Measurements from ENCODE around the gene ABCG4.
A peak's percentile ranks its signal among the peaks of the same experiment; 100 is the strongest.
"Not testable (repeated sequence)": the region's sequence is repeated elsewhere in the genome, so short reads cannot be mapped to it uniquely, and the experiment has no call there.

The ABCG4 gene

DNA sequence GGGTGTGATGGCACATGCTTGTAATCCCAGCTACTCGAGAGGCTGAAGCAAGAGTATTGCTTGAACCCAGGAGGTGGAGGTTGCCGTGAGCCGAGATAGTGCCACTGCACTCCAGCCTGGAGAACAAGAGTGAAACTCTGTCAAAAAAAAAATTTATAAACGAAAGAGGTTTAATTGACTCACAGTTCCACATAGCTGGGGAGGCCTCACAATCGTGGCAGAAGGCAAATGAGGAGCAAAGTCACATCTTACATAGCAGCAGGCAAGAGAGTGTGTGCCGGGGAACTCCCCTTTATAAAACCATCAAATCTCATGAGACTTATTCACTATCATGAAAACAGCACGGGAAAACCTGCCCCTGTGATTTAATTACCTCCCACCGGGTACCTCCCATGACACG, 35.5 kb downstream of the ABCG4 start:
- DNase-seq (ENCODE audit: low spot score): not testable (repeated sequence)

DNA sequence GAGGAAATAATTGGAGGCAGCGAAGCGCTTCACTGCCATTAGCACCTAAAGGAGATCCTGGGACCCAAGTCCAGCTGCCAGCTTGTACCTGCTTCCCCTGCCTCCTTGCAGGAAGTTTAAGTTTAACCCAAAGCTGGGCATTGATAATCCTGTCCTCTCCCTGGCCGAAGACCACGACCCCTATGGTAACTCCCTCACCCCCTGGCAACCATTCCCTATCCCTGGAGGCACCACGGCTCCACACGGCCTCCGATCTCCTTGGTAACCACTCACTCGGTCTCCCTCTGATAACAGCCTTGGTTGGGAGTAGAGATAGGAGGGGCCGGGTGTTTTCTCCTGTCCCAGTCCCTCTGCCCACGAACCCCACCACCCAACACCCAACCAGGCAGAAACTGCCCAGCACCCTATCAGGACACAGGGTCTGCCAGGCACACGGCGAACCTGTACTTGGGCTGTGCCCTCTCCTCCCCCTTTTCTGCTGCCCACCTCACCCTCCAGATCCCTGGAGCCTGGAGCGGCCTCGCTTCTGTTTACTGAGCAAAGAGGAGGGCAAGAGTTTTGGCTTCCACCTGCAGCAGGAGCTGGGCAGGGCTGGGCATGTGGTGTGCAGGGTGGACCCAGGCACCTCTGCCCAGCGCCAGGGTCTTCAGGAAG, 37.3 kb downstream of the ABCG4 start:
- DNase-seq (ENCODE audit: low spot score): no peak

GRCh38 chr11:119187123-119187892, 38.5 kb downstream of the ABCG4 start:
- no peak for DNase-seq (ENCODE audit: low spot score)

DNA sequence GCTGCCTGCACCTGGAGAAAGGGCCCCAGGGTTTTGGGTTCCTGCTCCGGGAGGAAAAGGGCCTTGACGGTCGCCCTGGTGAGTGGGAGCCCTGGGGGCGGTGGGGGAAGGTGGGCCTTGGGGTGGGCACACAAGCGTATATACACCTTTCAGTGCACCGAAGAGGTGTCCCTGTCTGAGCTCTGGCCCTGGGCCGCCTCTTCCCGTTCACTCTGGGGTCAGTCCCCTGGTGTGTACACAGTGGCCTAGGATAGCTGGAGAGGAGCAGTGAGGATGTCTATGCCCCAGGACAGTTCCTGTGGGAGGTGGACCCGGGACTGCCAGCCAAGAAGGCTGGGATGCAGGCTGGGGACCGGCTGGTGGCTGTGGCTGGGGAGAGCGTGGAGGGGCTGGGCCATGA, 39.2 kb downstream of the ABCG4 start:
- no peak for DNase-seq (ENCODE audit: low spot score)

DNA sequence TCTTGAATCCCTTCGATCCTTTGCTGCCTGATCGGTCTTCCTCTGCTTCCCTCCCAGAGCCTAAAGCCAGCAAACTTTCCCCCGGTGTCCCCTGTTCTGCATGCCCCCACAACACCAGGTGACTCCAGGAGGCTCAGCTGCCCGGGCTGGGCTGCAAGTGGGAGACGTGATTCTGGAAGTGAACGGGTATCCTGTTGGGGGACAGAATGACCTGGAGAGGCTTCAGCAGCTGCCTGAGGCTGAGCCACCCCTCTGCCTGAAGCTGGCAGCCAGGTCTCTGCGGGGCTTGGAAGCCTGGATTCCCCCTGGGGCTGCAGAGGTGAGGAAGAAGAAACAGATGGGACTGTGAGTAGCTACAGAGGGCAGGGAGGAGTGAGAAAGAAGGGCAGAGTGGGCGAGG, 40.0 kb downstream of the ABCG4 start:
- DNase-seq (ENCODE audit: low spot score): no peak

GRCh38 chr11:119189393-119189792, 40.5 kb downstream of the ABCG4 start:
- DNase-seq (ENCODE audit: low spot score): no peak

GRCh38 chr11:119190531-119190930, 41.7 kb downstream of the ABCG4 start:
- no peak for DNase-seq (ENCODE audit: low spot score)

DNA sequence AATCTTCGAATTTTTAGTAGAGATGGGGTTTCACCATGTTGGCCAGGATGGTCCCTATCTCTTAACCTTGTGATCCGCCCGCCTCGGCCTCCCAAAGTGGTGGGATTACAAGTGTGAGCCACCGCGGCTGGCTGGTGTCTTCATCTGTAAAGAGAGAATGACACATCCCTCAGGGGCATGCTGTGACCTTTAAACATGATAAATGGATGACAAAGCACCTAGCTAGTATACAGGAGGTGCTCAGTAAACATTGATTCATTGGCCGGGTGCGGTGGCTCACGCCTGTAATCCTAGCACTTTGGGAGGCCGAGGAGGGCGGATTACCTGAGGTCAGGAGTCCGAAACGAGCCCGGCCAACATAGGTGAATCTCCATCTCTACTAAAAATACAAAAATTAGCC, 42.4 kb downstream of the ABCG4 start:
- DNase-seq (ENCODE audit: low spot score): not testable (repeated sequence)

DNA sequence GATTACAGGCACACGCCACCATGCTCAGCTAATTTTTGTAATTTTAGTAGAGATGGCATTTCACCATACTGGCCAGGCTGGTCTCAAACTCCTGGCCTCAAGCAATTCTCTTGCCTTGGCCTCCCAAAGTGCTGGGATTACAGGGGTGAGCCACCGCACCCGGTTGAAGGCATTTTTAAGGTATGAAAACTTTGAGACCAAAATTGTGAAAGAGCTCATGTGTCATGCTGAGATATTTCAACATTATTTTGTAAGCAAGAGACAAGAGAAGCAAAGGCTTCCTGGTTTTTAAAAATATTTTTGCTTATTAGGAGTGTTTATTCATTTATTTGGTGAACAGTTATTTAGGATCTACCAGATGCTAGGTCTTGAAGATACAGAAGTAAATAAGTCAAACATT, 43.3 kb downstream of the ABCG4 start:
- DNase-seq (ENCODE audit: low spot score): no peak

- DNase-seq (ENCODE audit: low spot score): no peak
Observed at GRCh38 chr11:119193001-119193400, 44.1 kb downstream of the ABCG4 start.

DNA sequence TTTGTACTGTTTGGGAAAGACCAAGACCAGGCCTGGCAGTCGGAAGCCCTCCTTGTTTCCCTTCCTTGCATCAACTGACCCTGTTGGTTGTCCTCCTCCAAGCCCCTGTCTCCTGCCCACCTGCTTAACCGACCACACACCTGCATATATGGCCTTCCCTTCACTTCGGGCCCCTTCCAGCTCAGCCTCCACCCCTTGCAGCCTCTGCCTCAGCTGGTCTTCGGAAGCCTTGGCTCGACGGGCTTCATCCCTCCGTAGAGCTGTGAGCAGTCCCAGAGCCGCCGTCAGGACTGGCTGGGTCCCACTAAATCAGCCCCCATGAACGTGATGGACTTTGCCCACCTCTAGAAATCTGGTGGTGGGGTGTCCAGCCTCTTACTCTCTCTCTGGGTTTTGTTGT, 44.8 kb downstream of the ABCG4 start:
- DNase-seq (ENCODE audit: low spot score): no peak

GRCh38 chr11:119194811-119195440, 46.1 kb downstream of the ABCG4 start:
- no peak for DNase-seq (ENCODE audit: low spot score)

DNA sequence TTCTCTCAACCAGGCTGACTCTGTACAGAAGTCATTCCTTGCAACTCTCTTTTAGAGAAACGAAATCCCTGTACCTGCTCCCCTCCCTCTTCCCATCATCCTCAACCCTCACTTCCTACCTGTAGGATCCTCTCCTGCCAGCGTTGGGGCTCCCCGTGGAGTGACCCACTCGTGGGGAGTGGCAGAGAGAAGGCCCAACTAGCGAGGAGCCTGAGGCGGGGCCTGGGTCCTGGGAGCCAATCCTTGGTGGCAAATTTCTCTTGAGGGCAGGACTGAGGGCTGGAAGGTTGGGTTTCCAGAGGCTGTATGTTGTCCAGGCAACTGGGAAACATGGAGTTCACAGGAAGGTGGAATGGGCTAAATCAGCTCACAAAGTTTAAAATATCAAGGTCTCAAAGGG, 46.8 kb downstream of the ABCG4 start:
- DNase-seq (ENCODE audit: low spot score): no peak

DNA sequence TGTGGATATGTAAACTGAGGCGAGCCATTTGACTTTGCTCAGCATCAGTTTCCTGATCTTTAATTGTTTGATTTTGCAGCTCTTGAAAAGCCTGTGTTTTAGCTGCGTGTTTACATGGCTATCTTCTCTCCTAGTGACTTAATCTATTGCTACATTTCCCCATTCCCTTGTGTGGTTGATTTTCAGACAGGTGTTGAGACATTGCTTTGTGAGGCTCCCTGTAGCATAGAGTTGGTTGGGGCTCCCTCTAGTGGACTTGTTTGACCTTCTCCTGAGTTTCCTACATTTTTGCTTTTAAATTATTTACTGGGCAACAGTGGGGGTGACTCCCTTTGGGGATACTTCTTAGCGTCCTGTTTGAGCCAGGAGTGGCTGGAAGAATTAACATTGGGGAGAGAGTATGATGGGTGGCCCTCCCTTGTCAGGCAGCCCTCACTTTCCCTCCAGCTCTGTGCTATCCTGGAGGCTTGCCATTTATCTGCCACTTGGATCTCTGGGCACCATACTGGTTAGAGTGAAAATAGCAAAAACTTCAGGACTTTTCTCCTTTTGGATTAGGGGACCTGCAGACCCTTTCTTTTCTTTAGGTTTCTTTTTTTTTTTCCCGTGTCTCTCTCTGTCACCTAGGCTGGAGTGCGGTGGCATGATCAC, 48.1 kb downstream of the ABCG4 start:
- peak; percentile 80 for DNase-seq (ENCODE audit: low spot score)

DNA sequence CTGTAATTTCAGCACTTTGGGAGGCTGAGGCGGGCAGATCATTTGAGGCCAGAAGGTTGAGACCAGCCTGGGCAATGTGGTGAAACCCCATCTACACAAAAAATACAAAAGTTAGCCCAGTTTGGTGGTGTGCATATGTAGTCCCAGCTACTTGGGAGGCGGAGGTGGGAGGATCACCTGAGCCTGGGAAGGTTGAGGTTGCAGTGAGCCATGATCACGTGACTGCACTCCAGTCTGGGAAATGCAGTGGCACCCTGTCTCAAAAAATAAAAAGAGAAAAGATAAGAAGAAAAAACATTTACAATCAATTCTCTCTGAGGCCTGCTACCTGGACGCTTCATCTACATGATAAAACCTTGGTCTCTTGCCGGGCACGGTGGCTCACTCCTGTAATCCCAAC, 50.1 kb downstream of the ABCG4 start:
- no peak for DNase-seq (ENCODE audit: low spot score)

DNA sequence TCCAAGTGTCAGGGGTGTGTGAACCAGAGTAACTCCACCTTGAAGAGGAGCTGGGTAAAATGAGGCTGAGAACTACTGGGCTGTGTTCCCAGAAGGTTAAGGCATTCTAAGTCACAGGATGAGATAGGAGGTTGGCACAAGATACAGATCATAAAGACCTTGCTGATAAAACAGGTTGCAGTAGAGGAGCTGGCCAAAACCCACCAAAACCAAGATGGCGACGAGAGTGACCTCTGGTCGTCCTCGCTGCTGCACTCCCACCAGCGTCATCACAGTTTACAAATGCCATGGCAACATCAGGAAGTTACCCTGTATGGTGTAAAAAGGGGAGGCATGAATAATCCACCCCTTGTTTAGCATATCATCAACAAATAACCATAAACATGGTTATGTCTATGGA, 52.4 kb downstream of the ABCG4 start:
- not testable (repeated sequence) for DNase-seq (ENCODE audit: low spot score)

- no peak for DNase-seq (ENCODE audit: low spot score)
Observed at GRCh38 chr11:119202554-119202953, 53.7 kb downstream of the ABCG4 start.

DNA sequence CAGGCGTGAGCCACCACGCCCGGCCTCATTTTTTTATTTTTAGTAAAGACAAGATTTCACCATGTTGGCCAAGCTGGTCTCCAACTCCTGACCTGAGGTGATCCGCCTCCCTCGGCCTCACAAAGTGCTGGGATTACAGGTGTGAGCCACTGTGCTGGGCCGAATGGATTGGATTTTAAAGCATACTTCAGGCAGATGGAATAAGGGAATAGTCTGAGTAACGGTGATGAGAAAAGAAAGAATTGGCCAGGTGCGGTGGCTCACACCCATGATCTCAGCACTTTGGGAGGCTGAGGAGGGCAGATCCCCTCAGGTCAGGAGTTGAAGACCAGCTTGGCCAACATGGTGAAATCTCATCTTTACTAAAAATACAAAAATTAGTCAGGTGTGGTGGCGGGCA, 55.2 kb downstream of the ABCG4 start:
- DNase-seq (ENCODE audit: low spot score): no peak

DNA sequence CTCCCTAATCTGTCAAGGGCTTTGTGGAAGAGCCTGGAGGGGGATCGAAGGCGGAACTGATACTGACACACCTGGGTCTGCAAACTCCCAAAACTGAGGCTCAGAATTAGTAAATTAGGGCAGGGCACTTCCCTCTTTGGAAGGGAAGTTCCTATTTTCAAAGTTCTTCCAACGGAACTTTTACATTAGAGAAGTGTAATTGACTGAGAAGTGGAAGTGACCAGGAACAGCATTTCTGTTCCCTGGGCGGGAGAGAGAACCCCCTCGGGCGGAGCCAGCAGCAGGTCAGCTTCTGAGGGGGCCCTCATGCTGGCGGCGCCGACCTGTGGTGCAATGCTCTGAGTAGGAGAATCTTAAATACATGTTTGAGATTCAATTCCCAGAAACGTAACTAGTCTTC, 56.2 kb downstream of the ABCG4 start:
- no peak for DNase-seq (ENCODE audit: low spot score)

DNA sequence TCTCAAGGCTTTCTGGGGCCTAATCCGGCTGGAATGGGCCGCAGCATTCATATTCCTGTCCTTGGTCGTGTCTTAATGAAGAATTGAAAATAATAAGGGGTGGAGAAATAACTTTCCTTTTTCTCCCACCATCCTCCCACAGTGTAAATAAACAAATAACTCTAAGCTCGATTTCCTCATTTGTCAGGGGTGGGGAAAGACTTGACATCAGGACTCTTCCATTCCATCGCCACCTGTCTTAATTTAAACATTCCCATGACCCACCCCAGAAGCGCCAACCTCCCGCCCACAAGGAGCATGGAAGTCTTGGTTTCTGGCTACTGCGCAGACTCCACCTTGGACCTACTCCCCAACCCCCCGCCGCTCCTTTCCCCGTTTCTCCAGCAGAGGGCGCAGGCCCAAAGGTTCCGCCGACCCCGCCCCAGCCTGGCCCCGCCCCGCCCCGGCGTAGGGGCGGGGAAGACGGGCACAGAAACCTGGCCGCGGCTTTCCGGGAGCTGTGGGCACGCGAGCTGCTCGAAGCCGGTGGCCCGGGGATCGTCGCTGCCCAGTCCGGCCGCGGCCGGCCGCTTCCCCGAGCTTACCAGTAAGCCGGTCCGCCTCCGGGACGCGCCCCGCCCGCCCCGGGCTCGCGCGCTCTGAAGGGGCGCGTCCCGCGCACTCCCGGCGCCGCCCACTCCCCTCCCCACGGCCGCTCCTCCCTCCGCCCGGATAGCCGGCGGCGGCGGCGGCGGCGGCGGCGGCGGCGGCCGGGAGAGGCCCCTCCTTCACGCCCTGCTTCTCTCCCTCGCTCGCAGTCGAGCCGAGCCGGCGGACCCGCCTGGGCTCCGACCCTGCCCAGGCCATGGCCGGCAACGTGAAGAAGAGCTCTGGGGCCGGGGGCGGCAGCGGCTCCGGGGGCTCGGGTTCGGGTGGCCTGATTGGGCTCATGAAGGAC, 57.0 kb downstream of the ABCG4 start, which contains the start of gene CBL:
Gene CBL (plus strand): TSS at position 766 of the 937 bp plus-strand sequence. CDS start 79 bp downstream, at position 845.
- DNase-seq (ENCODE audit: low spot score): peak; percentile 94

Measured in hematopoietic multipotent progenitor cell treated with erythropoietin and hydrocortisone succinate and interleukin-3 and kit ligand, for 17 days (in vitro differentiated cells).